GM12891 (cell line): ENCODE data around the gene PCDHA12.
"Not testable (repeated sequence)": the region's sequence is repeated elsewhere in the genome, so short reads cannot be mapped to it uniquely, and the experiment has no call there.

Experiments used
- POLR2A ChIP-seq: IDR thresholded peaks from 2 replicates; pipeline ENCODE4 v1.6.1; 2011; ENCODE audit warnings: low read depth, low read length, control low read depth
- POLR2AphosphoS5 ChIP-seq: IDR thresholded peaks from 2 replicates; pipeline ENCODE4 v1.6.1; 2011; ENCODE audit warnings: low read depth, low read length, control low read depth
- POU2F2 ChIP-seq: IDR thresholded peaks from 2 replicates; pipeline ENCODE4 v1.6.1; 2011; ENCODE audit warnings: low read depth, mild to moderate bottlenecking, control low read depth, low read length, moderate library complexity
- TAF1 ChIP-seq: IDR thresholded peaks from 2 replicates; pipeline ENCODE4 v1.6.1; 2011; ENCODE audit warnings: low read depth, low read length, control low read depth

DNA sequence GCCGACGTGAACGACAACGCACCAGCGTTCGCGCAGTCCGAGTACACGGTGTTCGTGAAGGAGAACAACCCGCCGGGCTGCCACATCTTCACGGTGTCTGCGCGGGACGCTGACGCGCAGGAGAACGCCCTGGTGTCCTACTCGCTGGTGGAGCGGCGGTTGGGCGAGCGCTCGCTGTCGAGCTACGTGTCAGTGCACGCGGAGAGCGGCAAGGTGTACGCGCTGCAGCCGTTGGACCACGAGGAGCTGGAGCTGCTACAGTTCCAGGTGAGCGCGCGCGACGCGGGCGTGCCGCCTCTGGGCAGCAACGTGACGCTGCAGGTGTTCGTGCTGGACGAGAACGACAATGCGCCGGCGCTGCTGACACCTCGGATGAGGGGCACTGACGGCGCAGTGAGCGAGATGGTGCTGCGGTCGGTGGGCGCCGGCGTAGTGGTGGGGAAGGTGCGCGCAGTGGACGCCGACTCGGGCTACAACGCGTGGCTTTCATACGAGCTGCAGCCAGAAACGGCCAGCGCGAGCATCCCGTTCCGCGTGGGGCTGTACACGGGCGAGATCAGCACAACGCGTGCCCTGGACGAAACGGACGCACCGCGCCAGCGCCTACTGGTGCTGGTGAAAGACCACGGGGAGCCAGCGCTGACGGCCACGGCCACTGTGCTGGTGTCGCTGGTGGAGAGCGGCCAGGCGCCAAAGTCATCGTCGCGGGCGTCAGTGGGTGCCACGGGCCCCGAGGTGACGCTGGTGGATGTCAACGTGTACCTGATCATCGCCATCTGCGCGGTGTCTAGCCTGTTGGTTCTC, 25.1 kb upstream of the PCDHA12 start:
- TF ChIP-seq POLR2AphosphoS5, POLR2A, TAF1, POU2F2: not testable (repeated sequence)
